Neural cell (in vitro differentiated cells): ENCODE data around the gene ST6GALNAC4. TPM values are rescaled to one million over a fixed set of nuclear protein-coding genes. Genes with fewer than 3 reads are reported as not detected.

ENCODE experiments used
- H2AFZ ChIP-seq: fragments of 200-600, 300-800 bp; sonication (generic), shearing (Covaris generic); 2 replicates; pipeline ENCODE4 v1.6.0; 2014; ENCODE audit warnings: low read depth, mild to moderate bottlenecking, antibody characterized with exemption, low read length, moderate library complexity
- H3F3A ChIP-seq: fragments of 200-600 bp; shearing (Covaris generic); 2 replicates; pipeline ENCODE4 v1.6.1; 2016; ENCODE audit warnings: mild to moderate bottlenecking, moderate library complexity, mixed read lengths, antibody characterized with exemption, low read length; ENCODE audit not compliant: insufficient read depth, poor library complexity, severe bottlenecking
- H3K27ac ChIP-seq: fragments of 200-600, 300-800 bp; sonication (generic), shearing (Covaris generic); 2 replicates; pipeline ENCODE4 v1.5.1; 2014; ENCODE audit warnings: mild to moderate bottlenecking, low read length, moderate library complexity
- H3K27me3 ChIP-seq: fragments of 300-800, 200-600 bp; sonication (generic), shearing (Covaris generic); 2 replicates; pipeline ENCODE4 v1.6.0; 2014; ENCODE audit warnings: mild to moderate bottlenecking, low read depth, low read length, moderate library complexity; ENCODE audit not compliant: insufficient read depth
- H3K36me3 ChIP-seq: fragments of 300-800, 200-600 bp; sonication (generic), shearing (Covaris generic); 2 replicates; pipeline ENCODE4 v1.5.1; 2014; ENCODE audit warnings: mild to moderate bottlenecking, antibody characterized with exemption, low read length, moderate library complexity; ENCODE audit not compliant: insufficient read depth
- H3K4me2 ChIP-seq: fragments of 300-800, 200-600 bp; sonication (generic), shearing (Covaris generic); 2 replicates; pipeline ENCODE4 v1.6.0; 2014; ENCODE audit warnings: mild to moderate bottlenecking, low read length
- H3K4me3 ChIP-seq: fragments of 300-800, 200-600 bp; sonication (generic), shearing (Covaris generic); 2 replicates; pipeline ENCODE4 v1.5.1; 2014; ENCODE audit warnings: mild to moderate bottlenecking, low read length, moderate library complexity
- H3K79me2 ChIP-seq: fragments of 200-600 bp; shearing (Covaris generic); replicated peaks from 2 replicates; pipeline ENCODE4 v1.6.0; 2014; ENCODE audit warnings: mild to moderate bottlenecking, low read length, moderate library complexity; ENCODE audit not compliant: insufficient read depth
- H3K9ac ChIP-seq: fragments of 300-800, 200-600 bp; sonication (generic), shearing (Covaris generic); 2 replicates; pipeline ENCODE4 v1.6.1; 2016; ENCODE audit warnings: mild to moderate bottlenecking, low read length, mixed read lengths
- H3K9me2 ChIP-seq: fragments of 200-600 bp; shearing (Covaris generic); 2 replicates; pipeline ENCODE4 v1.6.1; 2016; ENCODE audit warnings: mild to moderate bottlenecking, low read length, mixed read lengths; ENCODE audit not compliant: insufficient read depth
- H3K9me3 ChIP-seq: fragments of 200-600, 300-800 bp; sonication (generic), shearing (Covaris generic); 2 replicates; pipeline ENCODE4 v1.6.1; 2016; ENCODE audit warnings: mild to moderate bottlenecking, mixed run types, low read length, moderate library complexity, mixed read lengths
- H4K20me1 ChIP-seq: fragments of 200-600 bp; shearing (Covaris generic); 2 replicates; pipeline ENCODE4 v1.6.1; 2016; ENCODE audit warnings: mild to moderate bottlenecking, mixed run types; ENCODE audit not compliant: insufficient read depth
- EP300 ChIP-seq: fragments of 450-650 bp; conservative IDR thresholded peaks from 2 replicates; pipeline ENCODE4 v1.6.1; 2014; ENCODE audit warnings: antibody characterized with exemption, mild to moderate bottlenecking, moderate library complexity; ENCODE audit not compliant: poor library complexity, severe bottlenecking
- EZH2 ChIP-seq: fragments of 200-600, 300-800 bp; shearing (Covaris generic), sonication (generic); IDR thresholded peaks from 2 replicates; pipeline ENCODE4 v1.6.1; 2014; ENCODE audit warnings: antibody characterized with exemption, low read length, borderline replicate concordance, mild to moderate bottlenecking; ENCODE audit not compliant: insufficient read depth, poor library complexity, severe bottlenecking
- MXI1 ChIP-seq: fragments of 450-650 bp; conservative IDR thresholded peaks from 2 replicates; pipeline ENCODE4 v1.6.1; 2014; ENCODE audit warnings: antibody characterized with exemption, mild to moderate bottlenecking; ENCODE audit not compliant: poor library complexity, severe bottlenecking
- POLR2AphosphoS5 ChIP-seq: IDR thresholded peaks from 2 replicates; pipeline ENCODE4 v1.6.1; 2012
- RAD21 ChIP-seq: fragments of 450-650 bp; conservative IDR thresholded peaks from 2 replicates; pipeline ENCODE4 v1.6.1; 2014; ENCODE audit warnings: antibody characterized with exemption, mild to moderate bottlenecking, moderate library complexity
- SMC3 ChIP-seq: fragments of 450-650 bp; conservative IDR thresholded peaks from 2 replicates; pipeline ENCODE4 v1.6.1; 2014; ENCODE audit warnings: antibody characterized with exemption, mild to moderate bottlenecking, moderate library complexity; ENCODE audit not compliant: poor library complexity
- TAF1 ChIP-seq: IDR thresholded peaks from 2 replicates; pipeline ENCODE4 v1.6.1; 2012; ENCODE audit warnings: low read depth
- polyA plus RNA-seq: library from polyadenylated mRNA; depleted of rRNA; stranded (reverse); fragments of >200 nt; gene quantifications from 2 replicates; pipeline ENCODE4 v1.2.3, GENCODE V29; 2014
- TF ChIP-seq, protein P1 (sequence below): IDR thresholded peaks from 2 replicates; pipeline ENCODE4 v1.6.1; 2012; ENCODE audit warnings: borderline replicate concordance
- TF ChIP-seq, protein P2 (sequence below): fragments of 450-650 bp; IDR thresholded peaks from 2 replicates; pipeline ENCODE4 v1.5.1; 2014; ENCODE audit warnings: antibody characterized with exemption, mild to moderate bottlenecking, moderate library complexity; ENCODE audit not compliant: poor library complexity, severe bottlenecking

Gene ST6GALNAC4
- polyA plus RNA-seq, 1 donor from 2014 or later = 5.9 TPM

DNA sequence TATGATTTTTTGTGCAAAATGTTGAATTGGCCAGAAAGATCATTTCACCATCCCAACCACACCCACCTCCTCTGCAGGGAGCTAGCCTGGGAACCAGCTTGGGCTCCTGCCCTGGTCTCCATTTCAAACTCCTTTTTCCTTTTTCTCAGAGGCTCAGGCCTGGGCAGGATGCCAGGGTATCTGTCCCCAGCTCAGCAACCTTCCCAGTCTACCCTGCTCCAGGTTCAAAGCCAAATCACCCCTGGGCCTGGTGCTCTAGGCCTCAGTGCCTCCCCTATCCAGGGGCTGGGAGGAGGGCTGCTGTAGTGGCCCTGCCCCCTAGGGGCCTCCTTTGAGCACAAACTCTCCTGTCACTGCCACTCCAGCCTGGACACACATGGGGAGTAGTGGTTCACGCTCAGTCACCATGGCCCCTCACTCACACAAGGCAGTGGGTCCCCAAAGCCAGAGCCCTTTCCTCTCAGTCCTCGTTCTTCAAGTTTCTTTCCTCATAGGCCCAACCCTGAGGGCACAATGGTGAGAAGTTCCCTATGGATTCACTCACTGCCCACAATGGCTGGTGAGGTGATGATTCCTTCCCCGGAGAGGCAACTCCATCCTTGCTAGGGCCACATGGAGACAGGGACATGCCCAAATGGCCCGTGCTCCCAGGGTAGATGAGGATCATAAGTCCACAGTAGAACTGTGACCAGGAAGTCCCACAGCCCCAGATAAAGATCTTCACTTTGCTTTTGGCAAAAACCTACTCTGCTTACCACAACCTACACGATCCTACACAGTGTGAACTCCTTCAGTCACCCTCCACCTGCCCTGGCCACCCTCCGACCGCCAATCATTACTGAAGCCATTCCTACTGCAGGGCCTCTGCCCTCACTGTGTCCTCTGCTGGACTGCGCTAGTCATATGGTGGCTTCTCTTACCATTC is 1.6 kb upstream of the ST6GALNAC4 start:
- Histone ChIP-seq H3K4me2 (no peak overlapping the region), H3K27me3 (no peaks in the 10 kb centered on the region), H3K4me3 (no peak overlapping the region), H4K20me1 (no peaks in the 10 kb centered on the region), H3K27ac (no peak overlapping the region), H3K9ac (no peak overlapping the region), H3K36me3 (no peaks in the 10 kb centered on the region), H2AFZ (no peak overlapping the region), H3K9me2 (no peaks in the 10 kb centered on the region), H3K79me2 (no peaks in the 10 kb centered on the region), H3F3A (no peaks in the 10 kb centered on the region), H3K9me3 (no peaks in the 10 kb centered on the region)
- TF ChIP-seq TAF1 (no peak), EP300 (no peak), POLR2AphosphoS5 (no peak)
- TF ChIP-seq, protein P1, sequence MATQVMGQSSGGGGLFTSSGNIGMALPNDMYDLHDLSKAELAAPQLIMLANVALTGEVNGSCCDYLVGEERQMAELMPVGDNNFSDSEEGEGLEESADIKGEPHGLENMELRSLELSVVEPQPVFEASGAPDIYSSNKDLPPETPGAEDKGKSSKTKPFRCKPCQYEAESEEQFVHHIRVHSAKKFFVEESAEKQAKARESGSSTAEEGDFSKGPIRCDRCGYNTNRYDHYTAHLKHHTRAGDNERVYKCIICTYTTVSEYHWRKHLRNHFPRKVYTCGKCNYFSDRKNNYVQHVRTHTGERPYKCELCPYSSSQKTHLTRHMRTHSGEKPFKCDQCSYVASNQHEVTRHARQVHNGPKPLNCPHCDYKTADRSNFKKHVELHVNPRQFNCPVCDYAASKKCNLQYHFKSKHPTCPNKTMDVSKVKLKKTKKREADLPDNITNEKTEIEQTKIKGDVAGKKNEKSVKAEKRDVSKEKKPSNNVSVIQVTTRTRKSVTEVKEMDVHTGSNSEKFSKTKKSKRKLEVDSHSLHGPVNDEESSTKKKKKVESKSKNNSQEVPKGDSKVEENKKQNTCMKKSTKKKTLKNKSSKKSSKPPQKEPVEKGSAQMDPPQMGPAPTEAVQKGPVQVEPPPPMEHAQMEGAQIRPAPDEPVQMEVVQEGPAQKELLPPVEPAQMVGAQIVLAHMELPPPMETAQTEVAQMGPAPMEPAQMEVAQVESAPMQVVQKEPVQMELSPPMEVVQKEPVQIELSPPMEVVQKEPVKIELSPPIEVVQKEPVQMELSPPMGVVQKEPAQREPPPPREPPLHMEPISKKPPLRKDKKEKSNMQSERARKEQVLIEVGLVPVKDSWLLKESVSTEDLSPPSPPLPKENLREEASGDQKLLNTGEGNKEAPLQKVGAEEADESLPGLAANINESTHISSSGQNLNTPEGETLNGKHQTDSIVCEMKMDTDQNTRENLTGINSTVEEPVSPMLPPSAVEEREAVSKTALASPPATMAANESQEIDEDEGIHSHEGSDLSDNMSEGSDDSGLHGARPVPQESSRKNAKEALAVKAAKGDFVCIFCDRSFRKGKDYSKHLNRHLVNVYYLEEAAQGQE = no peak

DNA sequence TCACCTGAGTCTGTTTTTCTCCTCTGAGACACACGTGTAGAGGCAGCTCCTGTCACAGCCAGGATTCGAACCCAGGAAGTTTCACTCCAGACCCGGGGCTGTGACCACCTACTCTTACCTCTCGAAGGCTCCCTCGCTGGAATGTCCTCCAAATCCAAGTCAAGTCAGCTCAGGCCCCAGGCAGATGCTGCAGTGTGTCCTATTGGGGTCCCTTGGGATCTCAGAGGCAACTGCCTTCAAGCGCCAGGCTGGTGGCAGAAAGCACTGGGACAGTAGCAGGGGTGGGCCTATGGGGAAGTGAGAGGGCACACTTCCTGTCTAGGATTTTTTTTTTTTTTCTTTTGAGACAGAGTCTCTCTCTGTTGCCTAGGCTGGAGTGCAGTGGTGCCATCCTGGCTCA is 762 bp upstream of the ST6GALNAC4 start:
- no peak overlapping the region for H2AFZ ChIP-seq
- no peaks in the 10 kb centered on the region for H3K9me2 ChIP-seq
- peak overlapping the region; percentile 61 for H3K9ac ChIP-seq
- no peaks in the 10 kb centered on the region for H3K27me3 ChIP-seq
- no peaks in the 10 kb centered on the region for H3K9me3 ChIP-seq
- H3K4me3 ChIP-seq = peak overlapping the region; percentile 70
- H3K79me2 ChIP-seq = no peaks in the 10 kb centered on the region
- no peaks in the 10 kb centered on the region for H3K36me3 ChIP-seq
- H3F3A ChIP-seq = no peaks in the 10 kb centered on the region
- no peak overlapping the region for H3K4me2 ChIP-seq
- no peak for TF ChIP-seq POLR2AphosphoS5
- no peak overlapping the region for H3K27ac ChIP-seq
- no peaks in the 10 kb centered on the region for H4K20me1 ChIP-seq

DNA sequence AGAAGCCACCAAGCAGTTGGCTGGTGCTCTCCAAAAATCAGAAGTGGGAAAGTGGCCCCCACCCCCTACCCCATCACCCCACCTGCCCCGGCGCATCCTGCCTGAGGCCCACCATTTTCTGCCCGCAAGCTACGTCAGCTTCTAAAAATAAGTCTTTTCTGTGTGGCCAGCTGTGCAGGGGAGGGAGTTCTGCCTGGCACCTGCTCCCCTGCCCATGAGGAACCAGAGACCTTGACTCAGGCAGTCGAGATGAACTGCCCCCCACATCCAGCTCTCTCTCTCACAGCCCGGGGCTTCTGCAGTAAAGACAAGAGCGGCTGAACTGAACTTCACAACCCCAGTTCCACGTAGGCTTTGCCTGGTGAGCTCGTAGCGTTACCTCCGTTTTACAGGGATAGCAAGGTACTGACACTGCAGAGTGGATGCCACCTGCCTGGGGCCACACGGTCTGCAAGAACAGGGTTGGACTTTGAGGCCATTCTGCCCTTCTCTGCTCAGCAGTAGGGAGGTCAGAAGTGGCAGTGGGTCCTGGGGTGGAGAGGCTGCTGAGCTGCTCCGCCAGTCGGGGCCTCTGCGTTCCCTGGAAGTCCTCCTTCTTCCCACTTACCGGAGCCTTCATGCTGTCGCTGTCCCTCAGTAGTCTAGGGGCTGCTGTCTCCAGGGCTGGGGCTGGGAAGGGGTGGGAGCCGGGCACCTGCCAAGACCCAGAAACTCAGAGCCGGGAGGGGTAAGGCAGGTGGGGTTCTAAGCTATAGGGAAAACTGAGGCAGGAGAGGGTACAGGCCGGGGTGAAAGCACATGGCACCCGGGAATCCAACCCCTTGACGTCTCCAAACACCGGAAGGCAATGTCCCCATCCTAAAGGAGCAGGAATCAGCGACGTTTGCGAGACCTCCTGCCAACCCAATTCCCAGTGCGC is 781 bp downstream of the ST6GALNAC4 start:
- no peaks in the 10 kb centered on the region for H3K36me3 ChIP-seq
- TF ChIP-seq TAF1 (no peak), MXI1 (no peak), POLR2AphosphoS5 (no peak), RAD21 (no peak), EP300 (no peak), EZH2 (no peak), SMC3 (no peak)
- TF ChIP-seq, protein P1 = no peak
- TF ChIP-seq, protein P2, sequence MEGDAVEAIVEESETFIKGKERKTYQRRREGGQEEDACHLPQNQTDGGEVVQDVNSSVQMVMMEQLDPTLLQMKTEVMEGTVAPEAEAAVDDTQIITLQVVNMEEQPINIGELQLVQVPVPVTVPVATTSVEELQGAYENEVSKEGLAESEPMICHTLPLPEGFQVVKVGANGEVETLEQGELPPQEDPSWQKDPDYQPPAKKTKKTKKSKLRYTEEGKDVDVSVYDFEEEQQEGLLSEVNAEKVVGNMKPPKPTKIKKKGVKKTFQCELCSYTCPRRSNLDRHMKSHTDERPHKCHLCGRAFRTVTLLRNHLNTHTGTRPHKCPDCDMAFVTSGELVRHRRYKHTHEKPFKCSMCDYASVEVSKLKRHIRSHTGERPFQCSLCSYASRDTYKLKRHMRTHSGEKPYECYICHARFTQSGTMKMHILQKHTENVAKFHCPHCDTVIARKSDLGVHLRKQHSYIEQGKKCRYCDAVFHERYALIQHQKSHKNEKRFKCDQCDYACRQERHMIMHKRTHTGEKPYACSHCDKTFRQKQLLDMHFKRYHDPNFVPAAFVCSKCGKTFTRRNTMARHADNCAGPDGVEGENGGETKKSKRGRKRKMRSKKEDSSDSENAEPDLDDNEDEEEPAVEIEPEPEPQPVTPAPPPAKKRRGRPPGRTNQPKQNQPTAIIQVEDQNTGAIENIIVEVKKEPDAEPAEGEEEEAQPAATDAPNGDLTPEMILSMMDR = no peak
- no peaks in the 10 kb centered on the region for H3K9me2 ChIP-seq
- no peaks in the 10 kb centered on the region for H3K27me3 ChIP-seq
- no peaks in the 10 kb centered on the region for H3K9me3 ChIP-seq
- no peaks in the 10 kb centered on the region for H3K79me2 ChIP-seq
- H3F3A ChIP-seq = no peaks in the 10 kb centered on the region
- peak overlapping the region; percentile 70 for H3K4me3 ChIP-seq
- H3K4me2 ChIP-seq = no peak overlapping the region
- no peaks in the 10 kb centered on the region for H4K20me1 ChIP-seq
- no peak overlapping the region for H2AFZ ChIP-seq
- peak overlapping the region; percentile 61 for H3K9ac ChIP-seq
- H3K27ac ChIP-seq = peak overlapping the region; percentile 9
